ENCODE measurements around the gene CCDC30.

- no peak for TF ChIP-seq POLR2AphosphoS5 (IDR thresholded peaks at IDR 0.05)
- no peak for TF ChIP-seq CTCF (IDR thresholded peaks at IDR 0.05)
- TF ChIP-seq POLR2A (IDR thresholded peaks at IDR 0.05), result no peak
These were observed 38.9 kb upstream of the CCDC30 start for GRCh38 chr1:42424201-42424600.
